ENCODE measurements around the gene NOTO. TPM values are rescaled to one million over a fixed set of nuclear protein-coding genes. Genes with fewer than 3 reads are reported as not detected.

NOTO gene
- total RNA-seq, 2 donors from 2014 or later, result not detected

DNA sequence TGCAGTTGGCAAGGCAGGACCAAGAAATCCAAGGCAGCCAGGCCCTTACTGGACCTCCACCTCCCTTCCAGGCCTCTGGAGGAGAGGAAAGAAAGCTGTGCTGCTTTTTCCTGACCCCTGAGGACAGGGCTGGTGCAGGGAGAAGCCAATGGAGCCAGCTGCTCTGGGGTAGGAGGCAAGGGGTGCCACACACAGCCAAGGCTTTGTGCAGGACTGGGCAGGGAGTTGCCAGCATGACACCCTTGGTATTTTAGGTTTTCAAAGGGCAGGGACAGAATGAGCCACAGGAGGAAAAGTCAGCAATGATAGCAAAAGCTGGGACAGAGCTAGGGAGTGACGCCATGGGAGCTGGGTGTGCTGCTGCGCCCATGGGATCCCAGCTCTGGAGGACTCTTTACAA is 54.6 kb downstream of the NOTO start:
- Histone ChIP-seq H3K4me3 (no peak overlapping the region), H3K27ac (no peak overlapping the region), H3K9me3 (no peaks in the 10 kb centered on the region), H3K27me3 (no peaks in the 10 kb centered on the region), H3K36me3 (replicated peaks in 1 of 2; ENCODE audit: insufficient read depth in 1 of 2, low read depth in 2 of 2) (peaks cover 0 to 5% of the 10 kb centered on the region in 2 donors), H3K4me1 (no peaks in the 10 kb centered on the region)
- ATAC-seq (no peak), DNase-seq (no peak)
- TF ChIP-seq CTCF (IDR thresholded peaks at IDR 0.05) (no peak), POLR2A (IDR thresholded peaks at IDR 0.05) (no peak)
- intact Hi-C loops (cut with DNase I), result no loop called here
- WGBS, 2 donors, result 96 to 97% methylated on average over 2 of the region's 2 CpGs

DNA sequence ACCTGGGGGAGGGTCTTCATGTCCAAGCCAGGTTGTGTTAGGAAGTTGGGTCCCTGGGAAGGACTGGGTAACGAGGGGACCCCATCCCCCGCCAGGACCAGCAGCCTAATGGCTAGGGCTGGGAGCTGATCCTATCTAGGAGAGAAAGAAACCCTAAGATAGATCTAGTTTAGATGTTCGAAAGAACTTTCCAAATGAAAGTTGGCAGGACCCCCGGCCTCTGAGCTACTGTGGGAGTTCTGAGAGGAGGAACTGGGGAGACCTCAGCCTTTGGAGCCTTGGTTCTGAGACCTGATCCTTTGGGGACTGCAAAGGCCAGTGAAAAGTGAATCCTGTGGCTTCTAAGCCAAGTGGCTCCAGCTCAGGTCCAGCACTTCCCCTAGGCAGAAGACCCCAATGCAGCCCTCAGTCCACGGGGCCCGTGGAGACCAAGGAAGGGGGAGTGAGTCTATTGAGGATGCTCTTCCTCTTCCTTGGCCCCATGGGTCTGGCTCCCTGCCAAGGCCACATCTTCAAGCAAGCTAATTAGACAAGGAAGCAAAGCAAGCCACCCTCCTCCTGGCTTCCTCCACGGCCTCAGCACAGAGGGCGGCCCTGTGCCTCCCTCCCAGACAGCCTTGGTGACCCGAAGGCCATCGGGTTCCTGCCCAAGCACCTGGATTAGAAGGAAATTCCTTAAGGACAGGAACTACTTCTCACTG is 55.2 kb downstream of the NOTO start:
- Histone ChIP-seq H3K9me3 (no peaks in the 10 kb centered on the region), H3K27ac (no peak overlapping the region), H3K36me3 (replicated peaks in 1 of 2; ENCODE audit: insufficient read depth in 1 of 2, low read depth in 2 of 2) (peaks cover 0 to 4% of the 10 kb centered on the region in 2 donors), H3K4me1 (no peaks in the 10 kb centered on the region), H3K27me3 (no peaks in the 10 kb centered on the region), H3K4me3 (no peak overlapping the region)
- intact Hi-C loops (cut with DNase I), result no loop called here
- 72 to 76% methylated on average over 5 to 10 of the region's 10 CpGs for WGBS, 2 donors
- TF ChIP-seq CTCF (IDR thresholded peaks at IDR 0.05) (no peak), POLR2A (IDR thresholded peaks at IDR 0.05) (no peak)
- DNase-seq (peak in 3 of 4 donors; percentile 30 to 32 (median 30)), ATAC-seq (no peak)

DNA sequence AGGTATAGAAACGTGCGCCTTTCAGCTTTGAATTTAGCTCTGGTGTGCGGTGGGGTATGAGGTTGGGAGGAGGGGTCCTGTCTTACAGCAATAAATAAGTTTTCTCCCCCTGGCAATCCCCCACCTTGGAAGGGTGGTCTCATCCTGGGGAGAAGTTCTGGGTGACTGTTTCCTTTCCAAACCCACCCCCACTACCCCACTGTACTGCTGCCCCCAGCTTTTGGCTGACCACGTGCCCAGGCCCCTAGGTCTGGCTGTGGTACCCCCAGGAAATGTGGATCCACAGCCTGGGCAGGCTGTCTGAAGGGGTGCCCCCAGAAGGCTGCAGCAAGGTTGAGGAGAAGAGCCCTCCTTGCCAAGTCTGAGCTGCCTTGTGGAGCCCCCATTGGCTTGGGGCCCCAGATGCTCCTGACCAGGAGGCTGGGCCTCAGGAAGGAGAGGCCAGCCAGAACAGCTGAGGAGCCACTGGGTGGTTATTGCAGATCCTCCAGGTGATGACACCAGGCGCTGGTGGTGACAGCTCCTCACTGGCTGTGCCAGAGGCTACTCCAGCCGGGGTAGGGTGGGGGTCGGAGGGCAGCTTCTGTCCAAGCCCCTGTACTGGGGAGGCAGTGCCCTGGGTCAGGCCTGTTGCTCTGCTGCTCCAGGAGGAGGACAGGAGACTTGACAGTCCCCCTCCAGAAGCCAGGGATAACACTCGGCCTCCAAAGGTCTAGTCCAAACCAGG is 56.0 kb downstream of the NOTO start:
- H3K4me1 ChIP-seq, result no peaks in the 10 kb centered on the region
- no peaks in the 10 kb centered on the region for H3K36me3 ChIP-seq (replicated peaks in 1 of 2; ENCODE audit: insufficient read depth in 1 of 2, low read depth in 2 of 2)
- H3K27ac ChIP-seq, result no peak overlapping the region
- H3K9me3 ChIP-seq, result no peaks in the 10 kb centered on the region
- H3K4me3 ChIP-seq, result no peak overlapping the region
- no peak for ATAC-seq
- no peak for DNase-seq
- no peaks in the 10 kb centered on the region for H3K27me3 ChIP-seq
- TF ChIP-seq CTCF (IDR thresholded peaks at IDR 0.05) (no peak), POLR2A (IDR thresholded peaks at IDR 0.05) (no peak)
- WGBS, 2 donors, result 77 to 83% methylated on average over 1 to 8 of the region's 8 CpGs
- intact Hi-C loops (cut with DNase I), result no loop called here

GRCh38 chr2:73258913-73259215 is 56.5 kb downstream of the NOTO start:
- DNase-seq (no peak), ATAC-seq (no peak)
- Histone ChIP-seq H3K4me3 (no peak overlapping the region), H3K4me1 (no peaks in the 10 kb centered on the region), H3K27ac (no peak overlapping the region), H3K27me3 (no peaks in the 10 kb centered on the region), H3K36me3 (replicated peaks in 1 of 2; ENCODE audit: insufficient read depth in 1 of 2, low read depth in 2 of 2) (no peaks in the 10 kb centered on the region), H3K9me3 (no peaks in the 10 kb centered on the region)
- no peak for TF ChIP-seq CTCF (IDR thresholded peaks at IDR 0.05)
- TF ChIP-seq POLR2A (IDR thresholded peaks at IDR 0.05), result no peak
- intact Hi-C loops (cut with DNase I), result no loop called here
- WGBS, 2 donors, result 89 to 100% methylated on average over 1 to 9 of the region's 9 CpGs

DNA sequence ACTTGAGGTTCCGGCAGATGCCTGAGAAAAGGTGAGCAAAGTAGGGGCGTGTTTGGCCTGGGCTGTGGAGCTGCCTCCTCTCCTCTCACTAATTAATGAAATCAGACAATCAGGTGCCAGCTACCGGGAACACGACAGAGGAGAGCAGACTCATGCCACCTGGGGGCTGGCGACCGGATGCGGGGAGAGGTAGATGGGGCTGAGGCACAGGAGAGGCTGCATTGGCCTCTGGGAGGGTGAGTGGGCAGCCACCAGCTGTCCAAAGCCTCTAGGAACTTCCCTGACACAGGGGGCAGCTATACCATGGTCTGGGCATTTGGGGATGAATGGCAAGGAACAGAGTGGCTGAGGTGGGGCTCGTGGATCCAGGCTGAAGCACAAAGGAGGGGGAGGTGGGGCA is 56.9 kb downstream of the NOTO start:
- Histone ChIP-seq H3K4me3 (no peak overlapping the region), H3K36me3 (replicated peaks in 1 of 2; ENCODE audit: insufficient read depth in 1 of 2, low read depth in 2 of 2) (no peaks in the 10 kb centered on the region), H3K4me1 (no peaks in the 10 kb centered on the region), H3K27me3 (no peaks in the 10 kb centered on the region), H3K27ac (no peak overlapping the region), H3K9me3 (no peaks in the 10 kb centered on the region)
- no peak for DNase-seq
- ATAC-seq, result no peak
- TF ChIP-seq POLR2A (IDR thresholded peaks at IDR 0.05), result no peak
- no peak for TF ChIP-seq CTCF (IDR thresholded peaks at IDR 0.05)
- WGBS, 2 donors, result 89 to 93% methylated on average over 8 of the region's 8 CpGs
- intact Hi-C loops (cut with DNase I), result no loop called here
